HEK293 (cell line): Measurements from ENCODE around the gene PIK3C2G.

Experiments used
- CTCF ChIA-PET: fragments of 350-600 bp; formaldehyde crosslinking; extraction: SDS; loops from one replicate; lab custom pipeline; 2021; ENCODE audit warnings: antibody characterized with exemption; lab: Yijun Ruan, JAX
- POLR2A ChIA-PET: fragments of 300-600 bp; formaldehyde crosslinking; extraction: SDS; loops from one replicate; lab custom pipeline; 2020; ENCODE audit warnings: antibody characterized with exemption, inconsistent platforms; lab: Yijun Ruan, JAX
- H3K27ac ChIP-seq: fragments of 200-500 bp; sonication (Bioruptor generic); 2 replicates; pipeline ENCODE4 v1.5.1; 2014; ENCODE audit warnings: low read depth, low read length, control low read depth, inconsistent platforms; ENCODE audit errors: extremely low read depth
- H3K36me3 ChIP-seq, 2 experiments: fragments of 200-500 bp in 1 of 2; sonication (Bioruptor generic) in 1 of 2; 1 replicate in 1 of 2; 2 replicates in 1 of 2; pipeline ENCODE4 v1.5.1; 2014 to 2017; ENCODE audit warnings: inconsistent platforms in 2 of 2, low read length in 2 of 2; ENCODE audit not compliant: control insufficient read depth in 2 of 2, insufficient read depth in 1 of 2
- H3K4me1 ChIP-seq: fragments of 200-500 bp; sonication (Bioruptor generic); 2 replicates; pipeline ENCODE4 v1.5.1; 2014; ENCODE audit warnings: mild to moderate bottlenecking, low read length, inconsistent platforms; ENCODE audit not compliant: control insufficient read depth, insufficient read depth
- H3K4me3 ChIP-seq: 2 replicates; pipeline ENCODE4 v1.5.1; 2011; ENCODE audit warnings: low read depth, mild to moderate bottlenecking, control low read depth, low read length, moderate library complexity
- H3K9me3 ChIP-seq: fragments of 200-500 bp; sonication (Bioruptor generic); 2 replicates; pipeline ENCODE4 v1.5.1; 2014; ENCODE audit warnings: low read depth, low read length, inconsistent platforms; ENCODE audit not compliant: control insufficient read depth, insufficient read depth
- HOXA7 ChIP-seq: sonication (generic); formaldehyde crosslinking; IDR thresholded peaks from 2 replicates; pipeline ENCODE4 v1.8.1; 2022; ENCODE audit warnings: missing genetic modification reagents, borderline replicate concordance
- KLF9 ChIP-seq: fragments of 450-650 bp; formaldehyde crosslinking; IDR thresholded peaks from 2 replicates; pipeline ENCODE4 v1.5.1; 2016; ENCODE audit warnings: missing biosample characterization, missing genetic modification characterization, low read depth
- OVOL3 ChIP-seq: fragments of 450-650 bp; formaldehyde crosslinking; IDR thresholded peaks from 2 replicates; pipeline ENCODE4 v1.5.1; 2016; ENCODE audit warnings: missing biosample characterization, missing genetic modification characterization
- PRDM1 ChIP-seq: fragments of 450-650 bp; formaldehyde crosslinking; IDR thresholded peaks from 2 replicates; pipeline ENCODE4; 2016; ENCODE audit warnings: missing biosample characterization, missing genetic modification characterization
- SP3 ChIP-seq: fragments of 450-650 bp; formaldehyde crosslinking; IDR thresholded peaks from 2 replicates; pipeline ENCODE4 v1.5.1; 2016; ENCODE audit warnings: missing biosample characterization, missing genetic modification characterization
- TCF7L2 ChIP-seq: IDR thresholded peaks from 2 replicates; pipeline ENCODE4 v1.6.1; 2011; ENCODE audit warnings: low read depth, mild to moderate bottlenecking, inconsistent platforms, low read length, moderate library complexity, borderline replicate concordance
- ZBTB17 ChIP-seq: fragments of 450-650 bp; formaldehyde crosslinking; IDR thresholded peaks from 2 replicates; pipeline ENCODE4 v1.5.1; 2016; ENCODE audit warnings: missing biosample characterization, missing genetic modification characterization
- ZNF169 ChIP-seq: fragments of 450-650 bp; formaldehyde crosslinking; IDR thresholded peaks from 2 replicates; pipeline ENCODE4 v1.5.1; 2016; ENCODE audit warnings: missing biosample characterization, missing genetic modification characterization
- ZNF302 ChIP-seq: fragments of 450-650 bp; formaldehyde crosslinking; IDR thresholded peaks from 2 replicates; pipeline ENCODE4 v1.5.1; 2016; ENCODE audit warnings: missing biosample characterization, missing genetic modification characterization, low read depth
- ZNF311 ChIP-seq: fragments of 450-650 bp; formaldehyde crosslinking; IDR thresholded peaks from 2 replicates; pipeline ENCODE4 v1.5.1; 2017; ENCODE audit warnings: missing biosample characterization, missing genetic modification characterization, borderline replicate concordance
- ZNF555 ChIP-seq: fragments of 450-650 bp; formaldehyde crosslinking; conservative IDR thresholded peaks from 2 replicates; pipeline ENCODE4 v1.5.1; 2017; ENCODE audit warnings: missing biosample characterization, mild to moderate bottlenecking, missing genetic modification characterization, inconsistent platforms
- ZNF558 ChIP-seq: fragments of 450-650 bp; formaldehyde crosslinking; IDR thresholded peaks from 2 replicates; pipeline ENCODE4 v1.5.1; 2016; ENCODE audit warnings: missing biosample characterization, missing genetic modification characterization
- ZNF624 ChIP-seq: fragments of 450-650 bp; formaldehyde crosslinking; IDR thresholded peaks from 2 replicates; pipeline ENCODE4 v1.5.1; 2017; ENCODE audit warnings: missing biosample characterization, missing genetic modification characterization
- ZNF837 ChIP-seq: fragments of 450-650 bp; formaldehyde crosslinking; IDR thresholded peaks from 2 replicates; pipeline ENCODE4 v1.5.1; 2016; ENCODE audit warnings: missing biosample characterization, missing genetic modification characterization
- TF ChIP-seq, protein P1 (sequence below): fragments of 450-650 bp; formaldehyde crosslinking; conservative IDR thresholded peaks from 2 replicates; pipeline ENCODE4 v1.5.1; 2016; ENCODE audit warnings: low read depth, missing biosample characterization, missing genetic modification characterization
- TF ChIP-seq, protein P2 (sequence below): fragments of 450-650 bp; formaldehyde crosslinking; IDR thresholded peaks from 2 replicates; pipeline ENCODE4 v1.5.1; 2016; ENCODE audit warnings: missing biosample characterization, missing genetic modification characterization
- TF ChIP-seq, protein P3 (sequence below): fragments of 450-650 bp; formaldehyde crosslinking; IDR thresholded peaks from 2 replicates; pipeline ENCODE4 v1.5.1; 2016; ENCODE audit warnings: missing biosample characterization, missing genetic modification characterization
- TF ChIP-seq, protein P4 (sequence below): fragments of 450-650 bp; formaldehyde crosslinking; IDR thresholded peaks from 2 replicates; pipeline ENCODE4 v1.5.1; 2017; ENCODE audit warnings: missing biosample characterization, missing genetic modification characterization

The PIK3C2G gene

DNA sequence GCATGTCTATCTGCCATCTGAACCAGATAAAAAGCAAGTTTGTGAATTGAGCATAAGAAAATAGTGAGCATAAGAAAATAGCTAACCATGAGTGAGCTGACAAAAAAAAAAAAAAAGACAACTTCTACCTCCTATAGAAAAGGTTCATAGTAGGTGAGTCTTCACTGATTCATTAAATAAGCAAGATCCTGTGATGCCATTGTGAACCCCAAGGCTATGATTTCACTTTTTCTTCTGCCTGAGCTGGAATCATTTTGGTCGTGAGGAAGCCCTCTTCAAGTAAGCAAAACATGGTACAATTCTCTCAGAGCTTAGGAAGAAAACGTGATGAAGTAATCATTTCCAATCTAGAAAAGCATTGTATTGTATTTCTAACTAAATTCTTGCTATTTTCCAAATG, 1.2 kb downstream of the PIK3C2G start:
- POLR2A ChIA-PET, result interaction anchor here (0.8 kb wide), 1 partner anchor 493 kb away, joined by 3 read pairs; no protein-coding TSS in a partner anchor
- TF ChIP-seq SP3 (no peak), ZNF169 (no peak), KLF9 (tag by site-specific recombination) (no peak), PRDM1 (tag by site-specific recombination) (no peak), ZNF555 (tag by site-specific recombination) (no peak), OVOL3 (tag by site-specific recombination) (no peak), TCF7L2 (no peak), ZNF624 (tag by site-specific recombination) (no peak), ZNF558 (tag by site-specific recombination) (no peak), ZBTB17 (tag by site-specific recombination) (no peak), HOXA7 (no peak), ZNF311 (tag by site-specific recombination) (no peak), ZNF837 (tag by site-specific recombination) (no peak), ZNF302 (tag by site-specific recombination) (no peak)
- TF ChIP-seq, protein P1, sequence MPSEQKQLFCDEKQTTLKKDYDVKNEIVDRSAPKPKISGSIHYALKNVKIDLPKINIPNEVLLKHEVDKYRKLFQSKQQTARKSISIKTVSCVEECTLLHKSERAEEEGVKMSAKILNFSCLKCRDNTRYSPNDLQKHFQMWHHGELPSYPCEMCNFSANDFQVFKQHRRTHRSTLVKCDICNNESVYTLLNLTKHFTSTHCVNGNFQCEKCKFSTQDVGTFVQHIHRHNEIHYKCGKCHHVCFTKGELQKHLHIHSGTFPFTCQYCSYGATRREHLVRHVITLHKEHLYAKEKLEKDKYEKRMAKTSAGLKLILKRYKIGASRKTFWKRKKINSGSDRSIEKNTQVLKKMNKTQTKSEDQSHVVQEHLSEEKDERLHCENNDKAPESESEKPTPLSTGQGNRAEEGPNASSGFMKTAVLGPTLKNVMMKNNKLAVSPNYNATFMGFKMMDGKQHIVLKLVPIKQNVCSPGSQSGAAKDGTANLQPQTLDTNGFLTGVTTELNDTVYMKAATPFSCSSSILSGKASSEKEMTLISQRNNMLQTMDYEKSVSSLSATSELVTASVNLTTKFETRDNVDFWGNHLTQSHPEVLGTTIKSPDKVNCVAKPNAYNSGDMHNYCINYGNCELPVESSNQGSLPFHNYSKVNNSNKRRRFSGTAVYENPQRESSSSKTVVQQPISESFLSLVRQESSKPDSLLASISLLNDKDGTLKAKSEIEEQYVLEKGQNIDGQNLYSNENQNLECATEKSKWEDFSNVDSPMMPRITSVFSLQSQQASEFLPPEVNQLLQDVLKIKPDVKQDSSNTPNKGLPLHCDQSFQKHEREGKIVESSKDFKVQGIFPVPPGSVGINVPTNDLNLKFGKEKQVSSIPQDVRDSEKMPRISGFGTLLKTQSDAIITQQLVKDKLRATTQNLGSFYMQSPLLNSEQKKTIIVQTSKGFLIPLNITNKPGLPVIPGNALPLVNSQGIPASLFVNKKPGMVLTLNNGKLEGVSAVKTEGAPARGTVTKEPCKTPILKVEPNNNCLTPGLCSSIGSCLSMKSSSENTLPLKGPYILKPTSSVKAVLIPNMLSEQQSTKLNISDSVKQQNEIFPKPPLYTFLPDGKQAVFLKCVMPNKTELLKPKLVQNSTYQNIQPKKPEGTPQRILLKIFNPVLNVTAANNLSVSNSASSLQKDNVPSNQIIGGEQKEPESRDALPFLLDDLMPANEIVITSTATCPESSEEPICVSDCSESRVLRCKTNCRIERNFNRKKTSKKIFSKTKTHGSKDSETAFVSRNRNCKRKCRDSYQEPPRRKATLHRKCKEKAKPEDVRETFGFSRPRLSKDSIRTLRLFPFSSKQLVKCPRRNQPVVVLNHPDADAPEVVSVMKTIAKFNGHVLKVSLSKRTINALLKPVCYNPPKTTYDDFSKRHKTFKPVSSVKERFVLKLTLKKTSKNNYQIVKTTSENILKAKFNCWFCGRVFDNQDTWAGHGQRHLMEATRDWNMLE (tag by site-specific recombination), result no peak
- TF ChIP-seq, protein P2, sequence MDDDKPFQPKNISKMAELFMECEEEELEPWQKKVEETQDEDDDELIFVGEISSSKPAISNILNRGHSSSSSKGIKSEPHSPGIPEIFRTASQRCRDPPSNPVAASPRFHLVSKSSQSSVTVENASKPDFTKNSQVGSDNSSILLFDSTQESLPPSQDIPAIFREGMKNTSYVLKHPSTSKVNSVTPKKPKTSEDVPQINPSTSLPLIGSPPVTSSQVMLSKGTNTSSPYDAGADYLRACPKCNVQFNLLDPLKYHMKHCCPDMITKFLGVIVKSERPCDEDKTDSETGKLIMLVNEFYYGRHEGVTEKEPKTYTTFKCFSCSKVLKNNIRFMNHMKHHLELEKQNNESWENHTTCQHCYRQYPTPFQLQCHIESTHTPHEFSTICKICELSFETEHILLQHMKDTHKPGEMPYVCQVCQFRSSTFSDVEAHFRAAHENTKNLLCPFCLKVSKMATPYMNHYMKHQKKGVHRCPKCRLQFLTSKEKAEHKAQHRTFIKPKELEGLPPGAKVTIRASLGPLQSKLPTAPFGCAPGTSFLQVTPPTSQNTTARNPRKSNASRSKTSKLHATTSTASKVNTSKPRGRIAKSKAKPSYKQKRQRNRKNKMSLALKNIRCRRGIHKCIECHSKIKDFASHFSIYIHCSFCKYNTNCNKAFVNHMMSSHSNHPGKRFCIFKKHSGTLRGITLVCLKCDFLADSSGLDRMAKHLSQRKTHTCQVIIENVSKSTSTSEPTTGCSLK (tag by site-specific recombination), result no peak
- TF ChIP-seq, protein P3, sequence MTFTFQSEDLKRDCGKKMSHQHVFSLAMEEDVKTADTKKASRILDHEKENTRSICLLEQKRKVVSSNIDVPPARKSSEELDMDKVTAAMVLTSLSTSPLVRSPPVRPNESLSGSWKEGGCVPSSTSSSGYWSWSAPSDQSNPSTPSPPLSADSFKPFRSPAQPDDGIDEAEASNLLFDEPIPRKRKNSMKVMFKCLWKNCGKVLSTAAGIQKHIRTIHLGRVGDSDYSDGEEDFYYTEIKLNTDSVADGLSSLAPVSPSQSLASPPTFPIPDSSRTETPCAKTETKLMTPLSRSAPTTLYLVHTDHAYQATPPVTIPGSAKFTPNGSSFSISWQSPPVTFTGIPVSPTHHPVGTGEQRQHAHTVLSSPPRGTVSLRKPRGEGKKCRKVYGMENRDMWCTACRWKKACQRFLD (tag by site-specific recombination), result no peak
- TF ChIP-seq, protein P4, sequence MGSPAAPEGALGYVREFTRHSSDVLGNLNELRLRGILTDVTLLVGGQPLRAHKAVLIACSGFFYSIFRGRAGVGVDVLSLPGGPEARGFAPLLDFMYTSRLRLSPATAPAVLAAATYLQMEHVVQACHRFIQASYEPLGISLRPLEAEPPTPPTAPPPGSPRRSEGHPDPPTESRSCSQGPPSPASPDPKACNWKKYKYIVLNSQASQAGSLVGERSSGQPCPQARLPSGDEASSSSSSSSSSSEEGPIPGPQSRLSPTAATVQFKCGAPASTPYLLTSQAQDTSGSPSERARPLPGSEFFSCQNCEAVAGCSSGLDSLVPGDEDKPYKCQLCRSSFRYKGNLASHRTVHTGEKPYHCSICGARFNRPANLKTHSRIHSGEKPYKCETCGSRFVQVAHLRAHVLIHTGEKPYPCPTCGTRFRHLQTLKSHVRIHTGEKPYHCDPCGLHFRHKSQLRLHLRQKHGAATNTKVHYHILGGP (tag by site-specific recombination), result no peak
- TF ChIP-seq, all 188 proteins: peak for 0
- no peaks in the 10 kb centered on the region for H3K4me1 ChIP-seq
- CTCF ChIA-PET, result interaction anchor here (0.6 to 2.4 kb wide), 3 partner anchors 13 to 1220 kb away, joined by 3 to 8 read pairs (median 7); no protein-coding TSS in a partner anchor
- H3K9me3 ChIP-seq, result no peaks in the 10 kb centered on the region
- H3K4me3 ChIP-seq, result no peak overlapping the region
- H3K27ac ChIP-seq, result no peak overlapping the region
- H3K36me3 ChIP-seq, result no peaks in the 10 kb centered on the region
